SK-N-SH (cell line): ENCODE measurements around the gene EIF5B. TPM values are rescaled to one million over a fixed set of nuclear protein-coding genes. Genes with fewer than 3 reads are reported as not detected.

Experiments
- CTCF ChIA-PET: fragments of 300-600, 350-600 bp; formaldehyde crosslinking; extraction: SDS; loops from one replicate; lab custom pipeline; 2021; lab: Yijun Ruan, JAX
- POLR2A ChIA-PET: fragments of 350-600 bp; sonication (Branson Sonifier 250); formaldehyde crosslinking; extraction: SDS; loops from one replicate; lab custom pipeline; 2020; ENCODE audit warnings: antibody characterized with exemption, inconsistent platforms; lab: Yijun Ruan, JAX
- DNase-seq: peaks from one replicate; pipeline ENCODE4 v3.0.0; 2012
- H2AFZ ChIP-seq: fragments of 200-600 bp; sonication (generic); 2 replicates; pipeline ENCODE4 v1.8.1; 2016; ENCODE audit warnings: antibody characterized with exemption, mild to moderate bottlenecking, low read depth
- H3F3A ChIP-seq: fragments of 200-600 bp; sonication (generic); replicated peaks from 2 replicates; pipeline ENCODE3; 2016; ENCODE audit warnings: antibody characterized with exemption, mild to moderate bottlenecking; ENCODE audit not compliant: insufficient read depth
- H3K27ac ChIP-seq, 2 experiments: fragments of 200-500 bp in 1 of 2; fragments of 200-600 bp in 1 of 2; sonication (Bioruptor generic) in 1 of 2; sonication (generic), shearing (Covaris generic) in 1 of 2; 2 replicates each; pipeline versions ENCODE4 v1.5.1 to v1.6.1; 2014 to 2016; ENCODE audit warnings: low read depth in 2 of 2, inconsistent platforms in 1 of 2, low read length in 1 of 2, mild to moderate bottlenecking in 1 of 2, mixed read lengths in 1 of 2
- H3K27me3 ChIP-seq: fragments of 200-600 bp; sonication (generic), shearing (Covaris generic); 2 replicates; pipeline ENCODE4 v1.6.1; 2016; ENCODE audit warnings: mixed run types; ENCODE audit not compliant: insufficient read depth
- H3K36me3 ChIP-seq, 2 experiments: fragments of 200-500 bp in 1 of 2; fragments of 200-600 bp in 1 of 2; sonication (Bioruptor generic) in 1 of 2; sonication (generic) in 1 of 2; replicated peaks in 1 of 2; 2 replicates each; pipeline versions ENCODE3 to v1.5.1; 2014 to 2016; ENCODE audit warnings: low read length in 1 of 2, mild to moderate bottlenecking in 1 of 2; ENCODE audit not compliant: insufficient read depth in 2 of 2, control insufficient read depth in 1 of 2
- H3K4me1 ChIP-seq, 2 experiments: fragments of 200-500 bp in 1 of 2; fragments of 200-600 bp in 1 of 2; sonication (Bioruptor generic) in 1 of 2; sonication (generic), shearing (Covaris generic) in 1 of 2; 2 replicates each; pipeline versions ENCODE4 v1.5.1 to v1.6.1; 2014 to 2016; ENCODE audit warnings: low read depth in 1 of 2, low read length in 1 of 2, mixed run types in 1 of 2; ENCODE audit not compliant: insufficient read depth in 2 of 2, control insufficient read depth in 1 of 2
- H3K4me2 ChIP-seq: fragments of 200-600 bp; sonication (generic), shearing (Covaris generic); 2 replicates; pipeline ENCODE4 v1.6.1; 2017; ENCODE audit warnings: mixed run types
- H3K4me3 ChIP-seq, 2 experiments: fragments of 200-500 bp in 1 of 2; fragments of 200-600 bp in 1 of 2; sonication (Bioruptor generic) in 1 of 2; sonication (generic), shearing (Covaris generic) in 1 of 2; 2 replicates each; pipeline versions ENCODE4 v1.5.1 to v1.8.1; 2014 to 2016; ENCODE audit warnings: low read depth in 2 of 2, inconsistent platforms in 1 of 2, low read length in 1 of 2, mild to moderate bottlenecking in 1 of 2, mixed read lengths in 1 of 2, moderate library complexity in 1 of 2
- H3K79me2 ChIP-seq: fragments of 200-600 bp; sonication (generic); 2 replicates; pipeline ENCODE4 v1.8.1; 2017; ENCODE audit warnings: mild to moderate bottlenecking; ENCODE audit not compliant: insufficient read depth
- H3K9ac ChIP-seq: fragments of 200-600 bp; sonication (generic); 2 replicates; pipeline ENCODE4 v1.6.1; 2017; ENCODE audit warnings: mixed run types
- H3K9me2 ChIP-seq: fragments of 200-600 bp; sonication (generic); 2 replicates; pipeline ENCODE4 v1.6.1; 2017; ENCODE audit warnings: mixed run types
- H3K9me3 ChIP-seq: fragments of 200-600 bp; sonication (generic); 2 replicates; pipeline ENCODE4 v1.6.1; 2017; ENCODE audit warnings: mixed run types, mild to moderate bottlenecking, moderate library complexity
- H4K20me1 ChIP-seq: fragments of 200-600 bp; sonication (generic); 2 replicates; pipeline ENCODE4 v1.6.1; 2017; ENCODE audit warnings: mild to moderate bottlenecking, mixed run types; ENCODE audit not compliant: insufficient read depth
- CHD2 ChIP-seq: fragments of 150-350 bp; IDR thresholded peaks from 2 replicates; pipeline ENCODE4 v1.6.1; 2018; ENCODE audit warnings: low read length; ENCODE audit not compliant: partially characterized antibody
- ELF1 ChIP-seq: IDR thresholded peaks from 2 replicates; pipeline ENCODE4 v1.4.0; 2012
- EP300 ChIP-seq, 2 experiments: IDR thresholded peaks; 2 replicates each; pipeline versions ENCODE4 v1.4.0 to v1.6.1; 2012; ENCODE audit warnings: borderline replicate concordance in 1 of 2, low read depth in 1 of 2, low read length in 1 of 2
- FOXM1 ChIP-seq: IDR thresholded peaks from 2 replicates; pipeline ENCODE4 v1.4.0; 2012; ENCODE audit warnings: low read depth, mild to moderate bottlenecking
- GABPA ChIP-seq: IDR thresholded peaks from 2 replicates; pipeline ENCODE4 v1.4.0; 2012; ENCODE audit warnings: low read depth, mild to moderate bottlenecking
- IRF3 ChIP-seq: fragments of 150-350 bp; IDR thresholded peaks from 2 replicates; pipeline ENCODE4 v1.6.1; 2016; ENCODE audit warnings: mild to moderate bottlenecking, low read depth, low read length
- MAX ChIP-seq: IDR thresholded peaks from 2 replicates; pipeline ENCODE4 v1.4.0; 2012; ENCODE audit warnings: low read depth
- MEF2A ChIP-seq: IDR thresholded peaks from 2 replicates; pipeline ENCODE4 v1.4.0; 2012; ENCODE audit warnings: low read depth, borderline replicate concordance
- MXI1 ChIP-seq: IDR thresholded peaks from 2 replicates; pipeline ENCODE4 v1.6.1; 2012; ENCODE audit warnings: mild to moderate bottlenecking, low read depth, low read length, improper control_type of control experiment
- NFIC ChIP-seq: IDR thresholded peaks from 2 replicates; pipeline ENCODE4 v1.4.0; 2012; ENCODE audit warnings: borderline replicate concordance
- NRF1 ChIP-seq: IDR thresholded peaks from 2 replicates; pipeline ENCODE4 v1.6.1; 2012; ENCODE audit warnings: low read depth, mild to moderate bottlenecking, low read length
- PBX3 ChIP-seq: IDR thresholded peaks from 2 replicates; pipeline ENCODE4; 2012
- POLR2AphosphoS5 ChIP-seq: IDR thresholded peaks from 2 replicates; pipeline ENCODE4 v1.6.1; 2012; ENCODE audit warnings: low read depth, low read length
- RCOR1 ChIP-seq: fragments of 150-350 bp; IDR thresholded peaks from 2 replicates; pipeline ENCODE4 v1.6.1; 2017; ENCODE audit warnings: antibody characterized with exemption, low read length
- RFX5 ChIP-seq: IDR thresholded peaks from 2 replicates; pipeline ENCODE4 v1.6.1; 2012; ENCODE audit warnings: mild to moderate bottlenecking, improper control_type of control experiment, low read length
- SIN3A ChIP-seq: IDR thresholded peaks from 2 replicates; pipeline ENCODE4 v1.6.1; 2012; ENCODE audit warnings: low read depth, mild to moderate bottlenecking, low read length, moderate library complexity, borderline replicate concordance
- TAF1 ChIP-seq: IDR thresholded peaks from 2 replicates; pipeline ENCODE4 v1.6.1; 2012; ENCODE audit warnings: low read depth, mild to moderate bottlenecking, low read length, moderate library complexity, borderline replicate concordance
- YY1 ChIP-seq: IDR thresholded peaks from 2 replicates; pipeline ENCODE4 v1.4.0; 2012; ENCODE audit warnings: low read depth, mild to moderate bottlenecking
- ZBTB33 ChIP-seq: IDR thresholded peaks from 2 replicates; pipeline ENCODE4 v1.4.0; 2012; ENCODE audit warnings: low read depth, borderline replicate concordance
- WGBS: methylation state at CpG from one replicate; pipeline ENCODE4 v1.1.6; 2017; ENCODE audit warnings: low lambda C conversion rate; 5-methylcytosine and 5-hydroxymethylcytosine counted together
- polyA plus RNA-seq, 3 experiments: library from polyadenylated mRNA; depleted of rRNA; stranded (reverse); fragments of >200 nt; gene quantifications; 2 replicates each; pipeline ENCODE4 v1.2.3, GENCODE V29; 2012

The EIF5B gene
- polyA plus RNA-seq, 1 of the 3 experiments (the other 2 are of a cell fraction): 9.8 TPM

- TF ChIP-seq MEF2A (no peak), GABPA (peak; percentile 91), SIN3A (peak; percentile 94), MXI1 (peak; percentile 96), RCOR1 (0 out of 2 replicates have a peak, but pooled peaks have one; percentile 41), PBX3 (0 out of 2 replicates have a peak, but pooled peaks have one; percentile 3), YY1 (peak; percentile 65), MAX (peak; percentile 81), NRF1 (peak; percentile 84), FOXM1 (no peak), POLR2AphosphoS5 (peak; percentile 98), ELF1 (peak; percentile 75), CHD2 (peak; percentile 99), TAF1 (peak; percentile 72), IRF3 (peak; percentile 20; the same call in 1 of the 2 replicates), EP300 (IDR thresholded peaks at IDR 0.05; ENCODE audit: borderline replicate concordance in 1 of 2, low read depth in 1 of 2, low read length in 1 of 2) (no peak), NFIC (no peak), RFX5 (0 out of 2 replicates have a peak, but pooled peaks have one; percentile 37), ZBTB33 (peak; percentile 96)
- Histone ChIP-seq H3K9me2 (no peaks in the 10 kb centered on the region), H3K9ac (peak within 1 kb of the TSS; percentile 77), H4K20me1 (peaks cover 19% of the 10 kb centered on the region), H3K27ac (peak within 1 kb of the TSS; percentile 82 to 94), H3K9me3 (no peaks in the 10 kb centered on the region), H3F3A (peaks cover 15% of the 10 kb centered on the region), H3K4me2 (peak within 1 kb of the TSS; percentile 98), H2AFZ (peak within 1 kb of the TSS; percentile 99), H3K79me2 (peaks cover 88% of the 10 kb centered on the region), H3K36me3 (peaks cover 13 to 15% of the 10 kb centered on the region in 2 experiments), H3K4me1 (peaks cover 0 to 6% of the 10 kb centered on the region in 2 experiments; a peak in 2 of 4 replicates), H3K27me3 (no peaks in the 10 kb centered on the region), H3K4me3 (peak within 1 kb of the TSS; percentile 81 to 96)
- 2% methylated on average over 22 of the region's 60 CpGs for WGBS
- ChIA-PET CTCF (interaction anchor here (0.6 to 4.1 kb wide), 29 partner anchors 9 to 1049 kb away, joined by 3 to 25 read pairs (median 5); partner anchors contain the start of genes LIPT1, MITD1, MRPL30 and REV1), POLR2A (interaction anchor here (1.2 to 2.2 kb wide), 4 partner anchors 63 to 195 kb away, joined by 3 to 8 read pairs (median 7); partner anchors contain the start of genes C2orf15, LIPT1 and TSGA10)
- DNase-seq: peak; percentile 97
Measured at GRCh38 chr2:99335911-99336803, 1.0 kb upstream of the EIF5B start, which contains the start of gene TXNDC9. Gene TXNDC9 (minus strand): TSS chr2:99336333. CDS start chr2:99333210, 3,123 bp downstream.
